Uterus (tissue), 4 donors: ENCODE results near the gene SLC25A21. TPM values are rescaled to one million over a fixed set of nuclear protein-coding genes. Genes with fewer than 3 reads are reported as not detected.

Source experiments
- DNase-seq, 2 donors: peaks; one replicate each; pipeline ENCODE4 v3.0.0-alpha.2; 2019 to 2020
- H3K27ac ChIP-seq, 2 donors: fragments of 200-600 bp; sonication (generic); 1 replicate in 1 of 2; 2 replicates in 1 of 2; pipeline ENCODE4 v1.5.1; 2016 to 2018
- H3K27me3 ChIP-seq, 2 donors: fragments of 200-600 bp; sonication (generic); one replicate each; pipeline ENCODE4 v1.5.1; 2018 to 2019; ENCODE audit warnings: control low read depth in 1 of 2
- H3K36me3 ChIP-seq, 2 donors: fragments of 200-600 bp; sonication (generic); one replicate each; pipeline ENCODE4 v1.5.1; 2019; ENCODE audit warnings: control low read depth in 1 of 2
- H3K4me1 ChIP-seq, 2 donors: fragments of 200-600 bp; sonication (generic); one replicate each; pipeline ENCODE4 v1.5.1; 2018 to 2019; ENCODE audit warnings: control low read depth in 1 of 2
- H3K4me3 ChIP-seq, 2 donors: fragments of 200-600 bp; sonication (generic); 1 replicate in 1 of 2; 2 replicates in 1 of 2; pipeline ENCODE4 v1.5.1; 2018 to 2019; ENCODE audit warnings: mild to moderate bottlenecking in 1 of 2
- H3K9me3 ChIP-seq, 2 donors: fragments of 200-600 bp; sonication (generic); one replicate each; pipeline ENCODE4 v1.5.1; 2019; ENCODE audit warnings: control low read depth in 1 of 2
- POLR2A ChIP-seq, 2 donors: fragments of 450-650 bp; IDR thresholded peaks; one replicate each; pipeline ENCODE4 v1.6.1; 2016; ENCODE audit warnings: antibody characterized with exemption in 2 of 2, mild to moderate bottlenecking in 1 of 2, moderate library complexity in 1 of 2
- intact Hi-C: fragments of 100-400 bp; cut with DNase I; formaldehyde crosslinking; loops from one replicate; pipeline ENCODE4 v1.15.1; 2023; ENCODE audit warnings: low total_unique reads
- total RNA-seq, 4 donors: library from RNA; depleted of rRNA in 3 of 4; stranded (reverse); fragments of >200 nt in 3 of 4; gene quantifications; one replicate each; pipeline versions ENCODE4 v1.1.0 to v1.2.4, GENCODE V29; 2014 to 2023
- TF ChIP-seq, protein P1 (sequence below), 4 experiments: fragments of 200-600 bp in 2 of 4; fragments of 450-650 bp in 2 of 4; sonication (generic) in 2 of 4; IDR thresholded peaks; one replicate each; pipeline ENCODE4 v1.5.1; 2016 to 2019; ENCODE audit warnings: antibody characterized with exemption in 4 of 4, mild to moderate bottlenecking in 2 of 4, moderate library complexity in 1 of 4
- donor health status: DM: yes; HTN: yes; CAD: no.

SLC25A21 gene
- total RNA-seq, 4 donors from 2014 or later, result under 0.01 to 3.0 (median 2.0) TPM; not detected in 1

DNA sequence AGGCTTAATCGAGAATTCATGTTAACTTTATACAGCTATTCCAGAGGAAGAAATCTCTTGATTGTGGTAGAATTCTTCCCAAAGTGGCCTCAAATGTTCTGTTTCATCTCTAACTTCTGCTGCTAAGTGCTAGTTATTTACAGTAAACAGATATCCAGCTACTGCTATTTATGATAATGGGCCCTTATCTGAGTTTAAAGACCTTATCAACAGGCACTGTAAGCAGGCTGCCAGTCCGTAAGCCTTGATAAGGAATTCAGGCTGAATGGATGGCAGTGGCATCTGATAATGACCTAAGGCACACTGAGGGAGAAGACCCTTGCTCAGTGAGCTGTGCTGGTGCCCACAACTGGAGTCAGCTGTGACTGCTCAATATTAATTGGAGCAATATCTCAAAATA lies 451.7 kb downstream of the SLC25A21 start:
- Histone ChIP-seq H3K27ac (no peak overlapping the region), H3K4me3 (no peak overlapping the region), H3K27me3 (no peaks in the 10 kb centered on the region), H3K4me1 (no peaks in the 10 kb centered on the region), H3K36me3 (no peaks in the 10 kb centered on the region), H3K9me3 (no peaks in the 10 kb centered on the region)
- TF ChIP-seq, protein P1, sequence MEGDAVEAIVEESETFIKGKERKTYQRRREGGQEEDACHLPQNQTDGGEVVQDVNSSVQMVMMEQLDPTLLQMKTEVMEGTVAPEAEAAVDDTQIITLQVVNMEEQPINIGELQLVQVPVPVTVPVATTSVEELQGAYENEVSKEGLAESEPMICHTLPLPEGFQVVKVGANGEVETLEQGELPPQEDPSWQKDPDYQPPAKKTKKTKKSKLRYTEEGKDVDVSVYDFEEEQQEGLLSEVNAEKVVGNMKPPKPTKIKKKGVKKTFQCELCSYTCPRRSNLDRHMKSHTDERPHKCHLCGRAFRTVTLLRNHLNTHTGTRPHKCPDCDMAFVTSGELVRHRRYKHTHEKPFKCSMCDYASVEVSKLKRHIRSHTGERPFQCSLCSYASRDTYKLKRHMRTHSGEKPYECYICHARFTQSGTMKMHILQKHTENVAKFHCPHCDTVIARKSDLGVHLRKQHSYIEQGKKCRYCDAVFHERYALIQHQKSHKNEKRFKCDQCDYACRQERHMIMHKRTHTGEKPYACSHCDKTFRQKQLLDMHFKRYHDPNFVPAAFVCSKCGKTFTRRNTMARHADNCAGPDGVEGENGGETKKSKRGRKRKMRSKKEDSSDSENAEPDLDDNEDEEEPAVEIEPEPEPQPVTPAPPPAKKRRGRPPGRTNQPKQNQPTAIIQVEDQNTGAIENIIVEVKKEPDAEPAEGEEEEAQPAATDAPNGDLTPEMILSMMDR (IDR thresholded peaks at IDR 0.05), result no peak
- no peak for TF ChIP-seq POLR2A (IDR thresholded peaks at IDR 0.05)
- no peak for DNase-seq
- intact Hi-C loops, result no loop called here

DNA sequence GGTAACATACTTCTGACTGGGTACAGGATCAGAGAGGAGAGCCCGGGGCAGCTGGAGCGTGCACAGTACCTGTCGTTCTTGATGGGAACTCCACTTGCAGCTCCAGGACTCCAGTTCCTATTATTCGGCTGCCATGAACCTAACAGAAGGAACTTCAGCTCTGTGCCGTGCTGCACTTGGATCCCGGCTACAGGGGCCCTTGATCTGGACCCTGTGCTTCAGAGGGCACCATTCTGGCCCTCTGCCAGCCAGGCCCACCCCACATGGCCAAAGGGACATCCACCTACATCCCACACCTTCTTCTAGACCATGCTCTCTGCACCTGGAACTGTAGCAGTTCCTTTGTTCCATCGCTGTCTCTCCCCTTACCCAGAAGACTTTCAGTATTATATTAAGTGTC lies 452.6 kb downstream of the SLC25A21 start:
- Histone ChIP-seq H3K9me3 (no peaks in the 10 kb centered on the region), H3K27ac (no peak overlapping the region), H3K4me1 (no peaks in the 10 kb centered on the region), H3K36me3 (no peaks in the 10 kb centered on the region), H3K4me3 (no peak overlapping the region), H3K27me3 (no peaks in the 10 kb centered on the region)
- no peak for DNase-seq
- intact Hi-C loops, result no loop called here
- TF ChIP-seq, protein P1 (IDR thresholded peaks at IDR 0.05), result no peak
- no peak for TF ChIP-seq POLR2A (IDR thresholded peaks at IDR 0.05)

DNA sequence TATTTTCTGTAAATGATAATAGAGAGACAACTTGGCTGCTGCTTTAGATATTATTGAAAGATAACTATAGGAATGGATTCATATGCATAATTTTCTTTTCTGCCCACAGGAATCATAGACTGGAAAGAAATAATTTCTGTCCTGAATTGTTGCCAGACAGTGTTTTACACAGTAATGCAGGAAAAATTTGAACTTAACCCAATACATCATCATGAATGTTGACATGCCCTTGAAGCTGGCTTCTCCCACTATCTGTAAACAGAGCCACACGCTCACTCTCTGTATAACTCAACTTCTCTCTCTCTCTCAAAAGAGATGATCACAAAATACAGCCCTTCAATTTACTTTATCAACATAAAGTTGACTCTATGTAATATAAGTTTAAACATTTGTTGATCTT lies 454.2 kb downstream of the SLC25A21 start:
- H3K27me3 ChIP-seq, result no peaks in the 10 kb centered on the region
- intact Hi-C loops, result no loop called here

DNA sequence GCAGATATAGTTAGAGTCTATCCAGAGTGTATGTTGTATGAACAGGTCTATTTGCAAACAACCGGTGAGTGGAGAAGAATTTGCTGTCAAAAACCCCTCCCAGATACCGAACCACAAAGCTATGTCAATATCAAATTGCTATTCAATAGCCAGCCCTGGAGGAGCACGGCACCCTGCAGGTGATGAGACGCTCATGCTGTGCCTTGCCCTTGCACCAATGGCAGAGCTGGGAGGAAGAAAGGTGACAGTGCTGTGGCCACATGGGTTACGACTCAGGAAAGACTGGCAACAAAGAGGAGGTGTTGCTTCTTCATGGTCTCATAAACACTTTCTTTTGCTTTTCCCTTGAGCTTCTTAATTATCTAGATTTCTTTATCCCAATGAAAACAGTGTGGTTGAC lies 455.0 kb downstream of the SLC25A21 start:
- TF ChIP-seq POLR2A (IDR thresholded peaks at IDR 0.05), result no peak
- TF ChIP-seq, protein P1 (IDR thresholded peaks at IDR 0.05), result no peak
- Histone ChIP-seq H3K36me3 (no peaks in the 10 kb centered on the region), H3K4me1 (no peaks in the 10 kb centered on the region), H3K27me3 (no peaks in the 10 kb centered on the region), H3K9me3 (no peaks in the 10 kb centered on the region), H3K27ac (no peak overlapping the region), H3K4me3 (no peak overlapping the region)
- DNase-seq, result no peak
- intact Hi-C loops, result no loop called here

More for the DNA sequence above, 454.2 kb downstream of the SLC25A21 start:
- Histone ChIP-seq H3K9me3 (no peaks in the 10 kb centered on the region), H3K36me3 (no peaks in the 10 kb centered on the region), H3K27ac (no peak overlapping the region), H3K4me1 (no peaks in the 10 kb centered on the region), H3K4me3 (no peak overlapping the region)
- TF ChIP-seq POLR2A (IDR thresholded peaks at IDR 0.05), result no peak
- TF ChIP-seq, protein P1 (IDR thresholded peaks at IDR 0.05), result no peak
- DNase-seq, result no peak

DNA sequence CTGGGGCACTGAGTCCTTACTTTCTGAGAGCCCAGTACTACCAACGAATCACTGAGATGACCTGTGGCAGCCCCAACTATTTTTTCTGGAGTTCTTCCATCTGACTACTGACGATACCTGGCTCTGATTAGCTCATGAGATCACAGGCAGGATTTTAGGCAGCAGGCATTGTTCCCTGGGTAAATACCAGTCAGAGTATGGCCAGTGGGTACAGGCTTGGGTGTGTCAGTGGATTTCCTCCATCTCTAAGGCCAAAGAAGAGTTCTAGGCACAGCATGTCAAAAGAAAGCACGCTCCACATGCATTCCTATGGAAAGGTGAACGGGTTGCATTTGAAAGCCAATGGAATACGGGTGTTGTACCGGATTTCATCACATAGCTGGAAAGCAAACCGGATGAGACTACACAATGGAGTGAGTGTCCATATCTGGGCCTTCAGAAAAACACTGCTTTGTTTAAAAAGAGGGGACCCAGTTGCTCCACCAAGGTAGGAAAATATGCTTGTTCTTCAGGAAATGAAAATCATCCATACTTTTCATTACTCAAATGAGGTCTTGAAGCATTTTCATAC lies 455.7 kb downstream of the SLC25A21 start:
- Histone ChIP-seq H3K27me3 (no peaks in the 10 kb centered on the region), H3K4me1 (no peaks in the 10 kb centered on the region), H3K9me3 (no peaks in the 10 kb centered on the region), H3K4me3 (no peak overlapping the region), H3K27ac (no peak overlapping the region), H3K36me3 (no peaks in the 10 kb centered on the region)
- TF ChIP-seq, protein P1 (IDR thresholded peaks at IDR 0.05), result no peak
- TF ChIP-seq POLR2A (IDR thresholded peaks at IDR 0.05), result no peak
- intact Hi-C loops, result no loop called here
- no peak for DNase-seq
